Ovary (tissue), 9 donors: ENCODE results near the gene GPC6. TPM values are rescaled to one million over a fixed set of nuclear protein-coding genes. Genes with fewer than 3 reads are reported as not detected.

Source experiments
- DNase-seq, 5 donors: peaks; one replicate each; pipeline ENCODE4 v3.0.0-alpha.2; 2019 to 2020
- H3K27ac ChIP-seq, 2 donors: fragments of 200-600 bp; one replicate each; pipeline versions ENCODE4 v1.5.1 to v1.8.0; 2019 to 2022
- H3K27me3 ChIP-seq: fragments of 200-600 bp; one replicate; pipeline ENCODE4 v1.8.0; 2022
- H3K36me3 ChIP-seq: fragments of 200-600 bp; sonication (generic); one replicate; pipeline ENCODE4 v1.5.1; 2019
- H3K4me1 ChIP-seq: one replicate; pipeline ENCODE4 v1.8.1; 2013; ENCODE audit warnings: mild to moderate bottlenecking, moderate library complexity; ENCODE audit not compliant: insufficient read depth
- H3K4me3 ChIP-seq: fragments of 200-600 bp; sonication (generic); one replicate; pipeline ENCODE4 v1.5.1; 2017
- H3K9me3 ChIP-seq, 2 donors: fragments of 200-600 bp in 1 of 2; sonication (generic) in 1 of 2; one replicate each; pipeline versions ENCODE4 v1.5.1 to v1.8.1; 2013 to 2019; ENCODE audit warnings: mild to moderate bottlenecking in 1 of 2, moderate library complexity in 1 of 2
- CTCF ChIP-seq, 3 donors: fragments of 450-650 bp in 2 of 3; fragments of 200-600 bp in 1 of 3; IDR thresholded peaks; one replicate each; pipeline versions ENCODE4 v1.5.1 to v1.8.0; 2016 to 2022; ENCODE audit warnings: antibody characterized with exemption in 3 of 3, mild to moderate bottlenecking in 1 of 3
- EP300 ChIP-seq: sonication (generic); formaldehyde crosslinking; IDR thresholded peaks from one replicate; pipeline ENCODE4 v1.6.1; 2017; ENCODE audit warnings: antibody characterized with exemption
- POLR2A ChIP-seq: fragments of 450-650 bp; IDR thresholded peaks from one replicate; pipeline ENCODE4 v1.6.1; 2017; ENCODE audit warnings: antibody characterized with exemption, mild to moderate bottlenecking, moderate library complexity
- WGBS, 3 donors: extraction: QIAGEN DNeasy Blood & Tissue Kit in 1 of 3; methylation state at CpG; one replicate each; pipeline versions ENCODE4 v1.1.5 to v1.1.7; 2013 to 2017; 5-methylcytosine and 5-hydroxymethylcytosine counted together
- intact Hi-C, 4 donors: fragments of 100-400 bp; cut with DNase I; formaldehyde crosslinking; loops; one replicate each; pipeline versions ENCODE4 v1.11.0 to v1.15.1; 2022 to 2023
- polyA plus RNA-seq, 2 donors: library from polyadenylated mRNA; stranded (reverse); fragments of 200-250 nt in 1 of 2; fragments of 350-450 nt in 1 of 2; fragmentation: Illumina TruSeq in 1 of 2; extraction: RNeasy Lipid Tissue Mini Kit (QIAGEN cat#74804) in 1 of 2; gene quantifications; one replicate each; pipeline ENCODE4 v1.2.3, GENCODE V29; 2013 to 2014
- total RNA-seq, 7 donors: library from RNA; depleted of rRNA in 2 of 7; stranded (reverse); fragments of >200 nt in 2 of 7; fragmentation: NEBNext Ultra II Directional in 3 of 7; extraction: Animal tissue kit (Norgen Biotek cat#: 25700) in 3 of 7; gene quantifications; one replicate each; pipeline versions ENCODE4 v1.1.0 to v1.2.4, GENCODE V29; 2016 to 2023
- donor health status: DM: no; HTN: no; CAD: no; lungs with moderate emphysema.
- donor health status: DM: no; HTN: no; CAD: no.
- donor health status: Bipolar disorder and iron deficiency.
- donor health status: DM: yes; HTN: yes; CAD: no.
- donor health status: DM: no; HTN: no; CAD: no.
- donor health status: DM: yes; HTN: yes; CAD: no.

The GPC6 gene
- total and polyA plus RNA-seq, 9 donors, result 4.3 to 22.3 (median 17.9) TPM

- intact Hi-C loops, result no loop called here
- Histone ChIP-seq H3K27me3 (no peaks in the 10 kb centered on the region), H3K36me3 (no peaks in the 10 kb centered on the region), H3K4me1 (no peaks in the 10 kb centered on the region), H3K27ac (no peak overlapping the region), H3K9me3 (no peaks in the 10 kb centered on the region), H3K4me3 (no peak overlapping the region)
- TF ChIP-seq POLR2A (no peak), EP300 (no peak)
- 91 to 93% (median 91%) methylated on average over 3 of the region's 3 CpGs for WGBS, 3 donors
- DNase-seq, result no peak
Measured at GRCh38 chr13:93819331-93819890, 592.8 kb downstream of the GPC6 start.

GRCh38 chr13:93824286-93824685 is 597.7 kb downstream of the GPC6 start:
- intact Hi-C loops, result no loop called here
- H3K9me3 ChIP-seq, result no peaks in the 10 kb centered on the region

GRCh38 chr13:93834051-93834450 is 607.4 kb downstream of the GPC6 start:
- no peaks in the 10 kb centered on the region for H3K4me1 ChIP-seq

More at GRCh38 chr13:93824286-93824685, 597.7 kb downstream of the GPC6 start:
- DNase-seq, result no peak
- Histone ChIP-seq H3K36me3 (no peaks in the 10 kb centered on the region), H3K4me1 (no peaks in the 10 kb centered on the region), H3K27me3 (no peaks in the 10 kb centered on the region), H3K27ac (no peak overlapping the region), H3K4me3 (no peak overlapping the region)
- TF ChIP-seq POLR2A, result no peak
- no peak for TF ChIP-seq CTCF (IDR thresholded peaks at IDR 0.05)
- no peak for TF ChIP-seq EP300
- WGBS, 3 donors, result 95 to 97% (median 97%) methylated on average over 3 of the region's 3 CpGs

GRCh38 chr13:93843082-93843481 is 616.5 kb downstream of the GPC6 start:
- 17 to 22% (median 21%) methylated on average over 3 of the region's 3 CpGs for WGBS, 3 donors
- intact Hi-C loops, result no loop called here
- TF ChIP-seq EP300 (no peak), CTCF (IDR thresholded peaks at IDR 0.05) (no peak), POLR2A (no peak)
- Histone ChIP-seq H3K27ac (no peak overlapping the region), H3K36me3 (no peaks in the 10 kb centered on the region), H3K9me3 (no peaks in the 10 kb centered on the region), H3K4me3 (no peak overlapping the region), H3K4me1 (no peaks in the 10 kb centered on the region), H3K27me3 (no peaks in the 10 kb centered on the region)
- DNase-seq, result no peak

More at GRCh38 chr13:93834051-93834450, 607.4 kb downstream of the GPC6 start:
- WGBS, 3 donors, result 91 to 94% (median 93%) methylated on average over 3 of the region's 3 CpGs
- DNase-seq, result no peak
- Histone ChIP-seq H3K36me3 (no peaks in the 10 kb centered on the region), H3K27ac (no peak overlapping the region), H3K4me3 (no peak overlapping the region), H3K27me3 (no peaks in the 10 kb centered on the region), H3K9me3 (no peaks in the 10 kb centered on the region)
- intact Hi-C loops, result no loop called here
- no peak for TF ChIP-seq POLR2A
- TF ChIP-seq CTCF (IDR thresholded peaks at IDR 0.05), result no peak
- no peak for TF ChIP-seq EP300

- Histone ChIP-seq H3K4me1 (no peaks in the 10 kb centered on the region), H3K27ac (no peak overlapping the region), H3K4me3 (no peak overlapping the region), H3K36me3 (no peaks in the 10 kb centered on the region), H3K9me3 (no peaks in the 10 kb centered on the region), H3K27me3 (no peaks in the 10 kb centered on the region)
- TF ChIP-seq CTCF (IDR thresholded peaks at IDR 0.05) (no peak), POLR2A (no peak), EP300 (no peak)
- intact Hi-C loops, result no loop called here
- no peak for DNase-seq
- WGBS, 3 donors, result 79 to 96% (median 94%) methylated on average over 7 of the region's 7 CpGs
Measured at GRCh38 chr13:93847162-93847561, 620.6 kb downstream of the GPC6 start.
